Neural cell (in vitro differentiated cells): ENCODE results near the gene OTOP3.

ENCODE experiments used
- CTCF ChIP-seq: fragments of 450-650 bp; IDR thresholded peaks from 2 replicates; pipeline ENCODE4 v1.5.1; 2014; ENCODE audit warnings: antibody characterized with exemption, mild to moderate bottlenecking, moderate library complexity; ENCODE audit not compliant: poor library complexity, severe bottlenecking
- EP300 ChIP-seq: fragments of 450-650 bp; conservative IDR thresholded peaks from 2 replicates; pipeline ENCODE4 v1.6.1; 2014; ENCODE audit warnings: antibody characterized with exemption, mild to moderate bottlenecking, moderate library complexity; ENCODE audit not compliant: poor library complexity, severe bottlenecking
- EZH2 ChIP-seq: fragments of 200-600, 300-800 bp; shearing (Covaris generic), sonication (generic); IDR thresholded peaks from 2 replicates; pipeline ENCODE4 v1.6.1; 2014; ENCODE audit warnings: antibody characterized with exemption, low read length, borderline replicate concordance, mild to moderate bottlenecking; ENCODE audit not compliant: insufficient read depth, poor library complexity, severe bottlenecking
- POLR2AphosphoS5 ChIP-seq: IDR thresholded peaks from 2 replicates; pipeline ENCODE4 v1.6.1; 2012
- TAF1 ChIP-seq: IDR thresholded peaks from 2 replicates; pipeline ENCODE4 v1.6.1; 2012; ENCODE audit warnings: low read depth

GRCh38 chr17:74904687-74905409 is 30.9 kb upstream of the OTOP3 start:
- no peak for TF ChIP-seq CTCF
- no peak for TF ChIP-seq POLR2AphosphoS5
- no peak for TF ChIP-seq TAF1
- TF ChIP-seq EP300, result no peak
- TF ChIP-seq EZH2, result no peak
